ENCODE measurements around the gene LIN28A.

LIN28A gene

GRCh38 chr1:26410706-26411623 lies at the start of gene LIN28A:
Gene LIN28A (plus strand): TSS chr1:26410817. CDS start chr1:26410892, 75 bp downstream.
- peaks cover 12% of the 10 kb centered on the region; the same call in 1 of the 2 replicates for H3K36me3 ChIP-seq (ENCODE audit: control insufficient read depth, insufficient read depth, low read length)
- H3K4me1 ChIP-seq (ENCODE audit: control insufficient read depth, insufficient read depth, low read length) = peaks cover 1% of the 10 kb centered on the region; the same call in 1 of the 2 replicates
- H3K4me3 ChIP-seq (ENCODE audit: low read length) = peak within 1 kb of the TSS; percentile 97
- no CpG with 5 or more reads among the region's 70 CpGs for WGBS (ENCODE audit: insufficient coverage, insufficient read length)
- H3K9me3 ChIP-seq (ENCODE audit: control insufficient read depth, insufficient read depth, low read length) = no peaks in the 10 kb centered on the region
- H3K27ac ChIP-seq (ENCODE audit: low read length) = peak within 1 kb of the TSS; percentile 31
- no peaks in the 10 kb centered on the region for H3K27me3 ChIP-seq (ENCODE audit: control insufficient read depth, insufficient read depth, low read length)
- DNase-seq (ENCODE audit: low read depth, low spot score) = no peak

GRCh38 chr1:26361605-26362122 lies 49.0 kb upstream of the LIN28A start:
- Histone ChIP-seq H3K27ac (ENCODE audit: low read length) (no peak overlapping the region), H3K27me3 (ENCODE audit: control insufficient read depth, insufficient read depth, low read length) (no peaks in the 10 kb centered on the region), H3K36me3 (ENCODE audit: control insufficient read depth, insufficient read depth, low read length) (no peaks in the 10 kb centered on the region), H3K4me3 (ENCODE audit: low read length) (no peak overlapping the region), H3K4me1 (ENCODE audit: control insufficient read depth, insufficient read depth, low read length) (peaks cover 2% of the 10 kb centered on the region; the same call in 1 of the 2 replicates), H3K9me3 (ENCODE audit: control insufficient read depth, insufficient read depth, low read length) (no peaks in the 10 kb centered on the region)
- no CpG with 5 or more reads among the region's 12 CpGs for WGBS (ENCODE audit: insufficient coverage, insufficient read length)
- no peak for DNase-seq (ENCODE audit: low read depth, low spot score)

GRCh38 chr1:26362331-26362730 lies 48.3 kb upstream of the LIN28A start:
- no peak overlapping the region for H3K4me3 ChIP-seq (ENCODE audit: low read length)
- H3K9me3 ChIP-seq (ENCODE audit: control insufficient read depth, insufficient read depth, low read length) = no peaks in the 10 kb centered on the region
- WGBS (ENCODE audit: insufficient coverage, insufficient read length) = no CpG with 5 or more reads among the region's 3 CpGs
- DNase-seq (ENCODE audit: low read depth, low spot score) = no peak
- H3K36me3 ChIP-seq (ENCODE audit: control insufficient read depth, insufficient read depth, low read length) = no peaks in the 10 kb centered on the region
- peaks cover 2% of the 10 kb centered on the region; the same call in 1 of the 2 replicates for H3K4me1 ChIP-seq (ENCODE audit: control insufficient read depth, insufficient read depth, low read length)
- no peak overlapping the region for H3K27ac ChIP-seq (ENCODE audit: low read length)
- H3K27me3 ChIP-seq (ENCODE audit: control insufficient read depth, insufficient read depth, low read length) = no peaks in the 10 kb centered on the region

DNA sequence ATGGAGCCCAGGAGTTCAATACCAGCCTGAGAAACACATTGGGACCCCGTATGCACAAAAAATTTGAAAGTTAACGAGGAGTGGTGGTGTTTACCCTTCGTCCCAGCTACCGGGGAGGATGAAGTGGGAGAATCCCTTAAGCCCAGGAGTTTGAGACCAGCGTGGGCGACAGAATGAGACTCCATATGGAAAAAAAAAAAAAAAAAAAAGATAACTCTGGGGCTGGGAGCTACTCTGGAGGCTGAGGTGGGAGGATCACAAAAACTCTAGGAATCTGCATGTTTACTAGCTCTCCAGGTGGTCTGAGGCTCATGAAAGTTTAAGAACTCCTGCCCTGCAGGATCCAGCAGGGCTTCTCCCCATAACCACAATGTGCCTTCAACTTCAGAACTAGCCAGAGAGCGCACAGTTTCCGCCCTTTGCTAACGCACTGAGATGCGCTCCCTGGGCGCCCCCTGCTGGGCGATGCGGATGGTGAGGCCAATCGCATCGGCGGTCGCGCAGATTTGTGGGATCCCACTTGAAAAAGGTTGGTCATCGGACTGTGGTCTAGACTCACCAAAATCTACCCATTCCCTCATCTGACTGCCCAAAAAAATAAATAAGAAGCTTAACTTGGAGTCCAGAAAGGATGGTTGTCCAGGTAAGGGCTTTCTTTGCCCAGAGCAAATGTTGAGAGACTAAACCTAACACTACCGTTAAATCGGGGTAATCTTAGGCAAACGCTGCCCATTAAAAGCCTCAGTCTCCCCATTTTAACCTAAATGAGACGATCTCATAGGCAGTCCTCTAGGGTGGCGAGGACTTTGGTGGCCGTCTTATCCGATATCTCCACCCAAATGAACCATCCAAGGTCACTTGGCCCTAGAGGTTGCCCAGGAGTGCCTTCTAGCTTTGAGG lies 46.8 kb upstream of the LIN28A start:
- DNase-seq (ENCODE audit: low read depth, low spot score) = peak; percentile 67
- Histone ChIP-seq H3K27me3 (ENCODE audit: control insufficient read depth, insufficient read depth, low read length) (no peaks in the 10 kb centered on the region), H3K36me3 (ENCODE audit: control insufficient read depth, insufficient read depth, low read length) (no peaks in the 10 kb centered on the region), H3K4me3 (ENCODE audit: low read length) (no peak overlapping the region), H3K4me1 (ENCODE audit: control insufficient read depth, insufficient read depth, low read length) (peaks cover 2% of the 10 kb centered on the region; the same call in 1 of the 2 replicates), H3K9me3 (ENCODE audit: control insufficient read depth, insufficient read depth, low read length) (no peaks in the 10 kb centered on the region), H3K27ac (ENCODE audit: low read length) (no peak overlapping the region)
- no CpG with 5 or more reads among the region's 26 CpGs for WGBS (ENCODE audit: insufficient coverage, insufficient read length)

GRCh38 chr1:26364956-26365355 lies 45.7 kb upstream of the LIN28A start:
- no CpG with 5 or more reads among the region's 9 CpGs for WGBS (ENCODE audit: insufficient coverage, insufficient read length)
- Histone ChIP-seq H3K4me3 (ENCODE audit: low read length) (no peak overlapping the region), H3K36me3 (ENCODE audit: control insufficient read depth, insufficient read depth, low read length) (no peaks in the 10 kb centered on the region), H3K4me1 (ENCODE audit: control insufficient read depth, insufficient read depth, low read length) (no peaks in the 10 kb centered on the region), H3K27ac (ENCODE audit: low read length) (no peak overlapping the region), H3K27me3 (ENCODE audit: control insufficient read depth, insufficient read depth, low read length) (no peaks in the 10 kb centered on the region), H3K9me3 (ENCODE audit: control insufficient read depth, insufficient read depth, low read length) (no peaks in the 10 kb centered on the region)
- no peak for DNase-seq (ENCODE audit: low read depth, low spot score)

GRCh38 chr1:26367441-26367840 lies 43.2 kb upstream of the LIN28A start:
- Histone ChIP-seq H3K27ac (ENCODE audit: low read length) (no peak overlapping the region), H3K4me3 (ENCODE audit: low read length) (no peak overlapping the region), H3K27me3 (ENCODE audit: control insufficient read depth, insufficient read depth, low read length) (no peaks in the 10 kb centered on the region), H3K36me3 (ENCODE audit: control insufficient read depth, insufficient read depth, low read length) (no peaks in the 10 kb centered on the region), H3K9me3 (ENCODE audit: control insufficient read depth, insufficient read depth, low read length) (no peaks in the 10 kb centered on the region), H3K4me1 (ENCODE audit: control insufficient read depth, insufficient read depth, low read length) (peaks cover 2% of the 10 kb centered on the region; the same call in 1 of the 2 replicates)
- WGBS (ENCODE audit: insufficient coverage, insufficient read length) = no CpG with 5 or more reads among the region's 6 CpGs
- no peak for DNase-seq (ENCODE audit: low read depth, low spot score)

DNA sequence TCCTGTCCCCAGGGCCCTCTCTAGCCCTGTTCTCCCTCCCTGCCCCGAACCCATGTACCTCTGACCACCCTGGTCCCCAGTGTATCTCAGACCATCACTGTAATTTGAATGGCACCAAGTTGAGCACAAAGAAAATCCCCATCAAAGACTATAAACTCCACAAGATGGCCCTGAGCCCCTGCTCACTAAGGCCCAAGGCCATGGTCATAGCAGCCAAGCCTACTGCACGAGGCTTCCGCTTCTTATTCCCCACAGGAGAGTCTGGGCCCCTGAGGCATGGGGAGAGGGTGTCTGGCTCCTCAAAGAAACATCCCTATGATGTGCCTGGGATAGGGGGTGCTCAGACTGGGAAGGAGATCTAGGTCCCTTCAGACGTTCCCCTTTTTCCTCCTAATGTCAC lies 42.6 kb upstream of the LIN28A start:
- Histone ChIP-seq H3K36me3 (ENCODE audit: control insufficient read depth, insufficient read depth, low read length) (no peaks in the 10 kb centered on the region), H3K27ac (ENCODE audit: low read length) (no peak overlapping the region), H3K9me3 (ENCODE audit: control insufficient read depth, insufficient read depth, low read length) (no peaks in the 10 kb centered on the region), H3K4me3 (ENCODE audit: low read length) (no peak overlapping the region), H3K27me3 (ENCODE audit: control insufficient read depth, insufficient read depth, low read length) (no peaks in the 10 kb centered on the region), H3K4me1 (ENCODE audit: control insufficient read depth, insufficient read depth, low read length) (peaks cover 2% of the 10 kb centered on the region; the same call in 1 of the 2 replicates)
- WGBS (ENCODE audit: insufficient coverage, insufficient read length) = no CpG with 5 or more reads among the region's 4 CpGs
- no peak for DNase-seq (ENCODE audit: low read depth, low spot score)

- no peaks in the 10 kb centered on the region for H3K9me3 ChIP-seq (ENCODE audit: control insufficient read depth, insufficient read depth, low read length)
- no peaks in the 10 kb centered on the region for H3K27me3 ChIP-seq (ENCODE audit: control insufficient read depth, insufficient read depth, low read length)
- H3K4me1 ChIP-seq (ENCODE audit: control insufficient read depth, insufficient read depth, low read length) = peaks cover 2% of the 10 kb centered on the region; the same call in 1 of the 2 replicates
- no peak overlapping the region for H3K27ac ChIP-seq (ENCODE audit: low read length)
- WGBS (ENCODE audit: insufficient coverage, insufficient read length) = no CpG with 5 or more reads among the region's 3 CpGs
- no peaks in the 10 kb centered on the region for H3K36me3 ChIP-seq (ENCODE audit: control insufficient read depth, insufficient read depth, low read length)
- no peak for DNase-seq (ENCODE audit: low read depth, low spot score)
- no peak overlapping the region for H3K4me3 ChIP-seq (ENCODE audit: low read length)
These were observed 42.1 kb upstream of the LIN28A start for GRCh38 chr1:26368486-26368885.

DNA sequence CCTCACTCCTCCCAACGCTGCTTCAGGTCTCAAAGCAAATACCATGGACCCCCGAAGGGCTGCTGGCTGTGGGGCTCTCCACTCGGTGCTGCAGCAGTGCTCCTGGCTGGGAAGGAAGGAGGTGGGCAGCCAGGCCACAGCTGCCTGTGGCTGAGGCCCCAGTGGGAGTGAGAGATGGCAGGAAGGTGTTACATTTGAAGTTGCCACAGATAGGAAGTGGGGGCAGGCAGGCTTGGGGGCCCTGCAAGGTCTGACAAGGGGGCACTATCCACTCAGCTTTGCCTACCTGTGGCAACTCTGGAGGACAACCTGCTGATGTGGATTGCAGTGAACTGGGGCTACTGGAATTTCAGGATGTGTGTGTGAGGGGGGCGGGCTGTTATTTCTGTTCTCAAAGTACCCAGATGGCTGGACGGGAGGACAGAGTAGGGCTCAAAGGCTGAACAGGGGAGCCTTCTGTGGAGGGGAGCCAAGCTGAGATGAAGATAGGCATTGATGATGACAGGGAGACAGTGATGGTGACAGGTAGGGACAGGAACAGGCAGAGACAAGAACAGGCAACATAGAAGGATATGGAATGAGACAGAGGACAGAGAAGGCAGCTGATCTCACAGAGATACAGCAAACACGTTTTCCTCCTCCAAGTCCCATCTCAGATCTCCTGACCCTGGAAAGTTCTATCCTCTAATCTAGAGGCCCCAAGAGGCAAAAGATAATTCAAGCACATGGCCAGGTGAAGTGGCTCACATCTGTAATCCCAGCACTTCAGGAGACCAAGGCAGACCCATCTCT lies 39.8 kb upstream of the LIN28A start:
- Histone ChIP-seq H3K4me3 (ENCODE audit: low read length) (no peak overlapping the region), H3K4me1 (ENCODE audit: control insufficient read depth, insufficient read depth, low read length) (peaks cover 2% of the 10 kb centered on the region; the same call in 1 of the 2 replicates), H3K27ac (ENCODE audit: low read length) (no peak overlapping the region), H3K9me3 (ENCODE audit: control insufficient read depth, insufficient read depth, low read length) (no peaks in the 10 kb centered on the region), H3K27me3 (ENCODE audit: control insufficient read depth, insufficient read depth, low read length) (no peaks in the 10 kb centered on the region), H3K36me3 (ENCODE audit: control insufficient read depth, insufficient read depth, low read length) (no peaks in the 10 kb centered on the region)
- no peak for DNase-seq (ENCODE audit: low read depth, low spot score)
- WGBS (ENCODE audit: insufficient coverage, insufficient read length) = no CpG with 5 or more reads among the region's 6 CpGs
